Coronary artery (tissue), 2 donors: ENCODE results near the gene FYCO1.
A peak's percentile ranks its signal among the peaks of the same experiment; 100 is the strongest.

Source experiments
- DNase-seq: peaks from one replicate; pipeline ENCODE4 v3.0.0-alpha.2; 2017; ENCODE audit warnings: low spot score
- H3K27ac ChIP-seq, 2 donors: fragments of 200-600 bp; sonication (generic); one replicate each; pipeline ENCODE4 v1.5.1; 2016 to 2019
- H3K4me3 ChIP-seq: fragments of 200-600 bp; sonication (generic); 2 replicates; pipeline ENCODE4 v1.5.1; 2016; ENCODE audit warnings: mild to moderate bottlenecking, moderate library complexity
- CTCF ChIP-seq: fragments of 200-600 bp; sonication (generic); IDR thresholded peaks from one replicate; pipeline ENCODE4 v1.5.1; 2019; ENCODE audit warnings: antibody characterized with exemption

The FYCO1 gene

GRCh38 chr3:46029953-46030543 is 34.4 kb upstream of the FYCO1 start:
- DNase-seq = no peak
- no peak for TF ChIP-seq CTCF
- H3K27ac ChIP-seq = no peak overlapping the region
- H3K4me3 ChIP-seq = no peak overlapping the region

- H3K4me3 ChIP-seq = no peak overlapping the region
- TF ChIP-seq CTCF = no peak
Observed at GRCh38 chr3:46027736-46028397, 32.2 kb upstream of the FYCO1 start.

DNA sequence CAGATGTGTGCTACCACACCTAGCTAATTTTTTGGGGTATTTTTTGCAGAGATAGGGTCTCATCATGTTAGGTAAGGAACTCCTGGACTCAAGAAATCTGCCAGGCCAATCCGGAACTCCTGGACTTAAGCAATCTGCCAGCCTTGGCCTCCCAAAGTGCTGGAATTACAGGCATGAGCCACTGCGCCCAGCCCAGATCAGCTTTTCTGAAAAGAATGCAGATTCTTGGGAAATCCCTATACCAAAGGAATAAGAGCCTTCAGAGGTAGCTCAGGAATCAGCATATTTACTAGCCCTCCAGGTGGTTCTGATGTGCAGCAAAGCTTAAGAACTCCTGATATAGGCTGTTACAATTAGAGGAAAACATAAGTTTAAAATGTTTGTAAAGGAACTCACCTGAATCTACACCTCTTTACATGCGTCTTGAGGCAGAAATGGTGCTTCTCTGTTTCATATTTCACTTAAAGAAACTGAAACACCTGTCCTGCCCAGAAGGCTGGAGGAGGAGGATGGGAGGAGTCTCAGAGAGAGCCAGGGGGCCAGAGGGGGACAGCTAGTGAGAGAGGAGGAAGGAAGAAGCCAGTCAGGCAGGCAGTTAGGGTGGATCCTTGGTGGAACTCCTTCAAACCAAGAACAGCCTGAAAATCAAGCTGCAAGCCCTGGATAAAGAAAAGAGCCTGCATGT is 31.5 kb upstream of the FYCO1 start, which contains the start of gene XCR1:
XCR1 (minus strand) TSS at position 463 of the 685 bp plus-strand sequence. CDS start 5,536 bp downstream, outside the sequence.
- DNase-seq = no peak
- no peak within 1 kb of the TSS for H3K4me3 ChIP-seq
- no peak for TF ChIP-seq CTCF
- H3K27ac ChIP-seq = no peak within 1 kb of the TSS

More at GRCh38 chr3:46027736-46028397, 32.2 kb upstream of the FYCO1 start:
- DNase-seq = no peak
- no peak overlapping the region for H3K27ac ChIP-seq

GRCh38 chr3:46025139-46025538 is 29.5 kb upstream of the FYCO1 start:
- H3K4me3 ChIP-seq = no peak overlapping the region
- H3K27ac ChIP-seq = no peak overlapping the region
- no peak for DNase-seq
- no peak for TF ChIP-seq CTCF

DNA sequence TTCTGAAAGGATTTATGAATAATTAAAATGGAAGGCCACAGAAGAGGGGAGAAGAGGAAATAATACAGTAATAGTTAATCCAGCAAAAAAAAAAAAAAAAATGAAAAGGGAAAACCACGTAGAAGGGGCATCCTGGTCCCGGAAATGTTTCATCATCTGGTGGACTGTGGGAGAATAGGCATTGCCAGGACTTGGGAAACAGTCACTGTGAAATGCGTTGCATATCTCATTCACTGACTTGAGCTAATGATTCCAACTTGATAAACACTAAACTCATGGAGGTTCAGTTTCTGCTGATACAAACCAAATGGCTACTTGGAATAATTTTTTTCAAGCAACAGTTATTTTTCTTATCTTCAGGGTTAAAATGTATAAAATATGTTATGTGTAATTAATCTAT is 28.5 kb upstream of the FYCO1 start:
- DNase-seq = no peak
- Histone ChIP-seq H3K4me3 (no peak overlapping the region), H3K27ac (no peak overlapping the region)
- TF ChIP-seq CTCF = no peak

- TF ChIP-seq CTCF = no peak
- DNase-seq = no peak
- H3K27ac ChIP-seq = peak overlapping the region in 1 of 2 donors; percentile 14
Observed at GRCh38 chr3:46022909-46023785, 27.5 kb upstream of the FYCO1 start.

More at GRCh38 chr3:46022909-46023785, 27.5 kb upstream of the FYCO1 start:
- H3K4me3 ChIP-seq = no peak overlapping the region
